HFF-Myc (cell line): ENCODE results near the gene DNM1.

Experiments
- DNase-seq: peaks from one replicate; pipeline ENCODE4 v3.0.0-alpha.2; 2011; ENCODE audit warnings: low read depth; ENCODE audit errors: extremely low read depth
- H3K4me3 ChIP-seq: replicated peaks from 2 replicates; pipeline ENCODE4 v1.5.1; 2011; ENCODE audit warnings: low read depth, mild to moderate bottlenecking, control low read depth, low read length
- CTCF ChIP-seq: IDR thresholded peaks from 2 replicates; pipeline ENCODE4 v1.5.1; 2012; ENCODE audit warnings: mild to moderate bottlenecking, low read depth, low read length, control low read depth; ENCODE audit errors: missing control alignments

DNM1 gene

GRCh38 chr9:128280084-128280622 is 77.0 kb downstream of the DNM1 start:
- TF ChIP-seq CTCF = no peak
- no peak for DNase-seq

GRCh38 chr9:128282500-128282899 is 79.3 kb downstream of the DNM1 start:
- H3K4me3 ChIP-seq = no peak overlapping the region
- TF ChIP-seq CTCF = no peak
- DNase-seq = no peak

More at GRCh38 chr9:128280084-128280622, 77.0 kb downstream of the DNM1 start:
- H3K4me3 ChIP-seq = no peak overlapping the region

- no peak overlapping the region for H3K4me3 ChIP-seq
- TF ChIP-seq CTCF = no peak
- no peak for DNase-seq
These were observed 82.0 kb downstream of the DNM1 start for GRCh38 chr9:128285033-128285784.

- no peak for TF ChIP-seq CTCF
- no peak overlapping the region for H3K4me3 ChIP-seq
- DNase-seq = no peak
These were observed 83.3 kb downstream of the DNM1 start for GRCh38 chr9:128286440-128286839.

GRCh38 chr9:128288273-128289004 is 85.3 kb downstream of the DNM1 start:
- no peak for TF ChIP-seq CTCF
- no peak overlapping the region for H3K4me3 ChIP-seq
- DNase-seq = no peak

GRCh38 chr9:128292009-128292408 is 88.8 kb downstream of the DNM1 start:
- DNase-seq = no peak
- no peak for TF ChIP-seq CTCF

More at GRCh38 chr9:128292009-128292408, 88.8 kb downstream of the DNM1 start:
- no peak overlapping the region for H3K4me3 ChIP-seq
